Keratinocyte (primary cell): ENCODE results near the gene SESTD1. TPM values are rescaled to one million over a fixed set of nuclear protein-coding genes. Genes with fewer than 3 reads are reported as not detected.

ENCODE experiments used
- DNase-seq: peaks from one replicate; pipeline ENCODE4 v3.0.0-alpha.2; 2011; ENCODE audit warnings: low read depth, missing footprints, low spot score
- FAIRE-seq: peaks from 2 replicates; lab custom pipeline; 2011; peaks lifted over from hg19 to GRCh38; lab: Jason Lieb, UNC
- H2AFZ ChIP-seq: 2 replicates; pipeline ENCODE4 v1.6.0; 2012; ENCODE audit warnings: low read length, control low read depth, inconsistent platforms; ENCODE audit not compliant: control insufficient read depth
- H3K27ac ChIP-seq: 2 replicates; pipeline ENCODE4 v1.5.1; 2011; ENCODE audit warnings: low read length; ENCODE audit not compliant: control insufficient read depth, insufficient read depth
- H3K27me3 ChIP-seq: 3 replicates; pipeline ENCODE4 v1.6.0; 2011; ENCODE audit warnings: low read length; ENCODE audit not compliant: control insufficient read depth, insufficient read depth; ENCODE audit errors: extremely low read depth
- H3K36me3 ChIP-seq, 2 experiments: 2 replicates in 1 of 2; 3 replicates in 1 of 2; pipeline ENCODE4 v1.5.1; 2011; ENCODE audit warnings: low read length in 2 of 2, mild to moderate bottlenecking in 1 of 2; ENCODE audit not compliant: control insufficient read depth in 2 of 2, insufficient read depth in 2 of 2; ENCODE audit errors: extremely low read depth in 1 of 2
- H3K4me1 ChIP-seq: 3 replicates; pipeline ENCODE4 v1.5.1; 2011; ENCODE audit warnings: low read length; ENCODE audit not compliant: control insufficient read depth, insufficient read depth; ENCODE audit errors: extremely low read depth
- H3K4me2 ChIP-seq: 3 replicates; pipeline ENCODE4 v1.6.0; 2011; ENCODE audit warnings: low read depth, low read length; ENCODE audit not compliant: control insufficient read depth, insufficient read depth; ENCODE audit errors: extremely low read depth
- H3K4me3 ChIP-seq, 3 experiments: fragments of 200-600 bp in 1 of 3; sonication (generic) in 1 of 3; 2 replicates in 2 of 3; 3 replicates in 1 of 3; pipeline ENCODE4 v1.5.1; 2011 to 2016; ENCODE audit warnings: low read length in 3 of 3, mild to moderate bottlenecking in 3 of 3, control low read depth in 2 of 3, inconsistent platforms in 1 of 3, low read depth in 1 of 3, mixed read lengths in 1 of 3, mixed run types in 1 of 3, moderate library complexity in 1 of 3; ENCODE audit not compliant: control insufficient read depth in 2 of 3, insufficient read depth in 2 of 3; ENCODE audit errors: extremely low read depth in 1 of 3
- H3K79me2 ChIP-seq: 2 replicates; pipeline ENCODE4 v1.6.0; 2012; ENCODE audit warnings: low read length; ENCODE audit not compliant: control insufficient read depth, insufficient read depth
- H3K9ac ChIP-seq: 3 replicates; pipeline ENCODE4 v1.6.0; 2011; ENCODE audit warnings: low read length; ENCODE audit not compliant: control insufficient read depth, insufficient read depth; ENCODE audit errors: extremely low read depth
- H3K9me1 ChIP-seq: 3 replicates; pipeline ENCODE4 v1.6.0; 2011; ENCODE audit warnings: low read length; ENCODE audit not compliant: control insufficient read depth, insufficient read depth; ENCODE audit errors: extremely low read depth
- H3K9me3 ChIP-seq: 2 replicates; pipeline ENCODE4 v1.5.1; 2012; ENCODE audit warnings: low read depth, low read length; ENCODE audit not compliant: control insufficient read depth
- H4K20me1 ChIP-seq: 3 replicates; pipeline ENCODE4 v1.6.0; 2011; ENCODE audit warnings: low read length; ENCODE audit not compliant: control insufficient read depth, insufficient read depth; ENCODE audit errors: extremely low read depth
- EZH2 ChIP-seq: IDR thresholded peaks from one replicate; pipeline ENCODE4 v1.6.1; 2012; ENCODE audit warnings: inconsistent platforms, mild to moderate bottlenecking, low read length, moderate library complexity
- dilution Hi-C: fragments of 300-500 bp; cut with MboI; formaldehyde crosslinking; loops from one replicate; pipeline ENCODE4 v1.7.0; 2020; ENCODE audit warnings: low sequenced_read_pairs; ENCODE audit not compliant: extremely low pct_ligation_motif_present
- polyA plus RNA-seq, 5 experiments: library from polyadenylated mRNA; depleted of rRNA in 3 of 5; stranded (reverse) in 3 of 5; stranded (forward) in 1 of 5; unstranded in 1 of 5; fragments of >200 nt; gene quantifications; 1 replicate in 1 of 5; 2 replicates in 3 of 5; 3 replicates in 1 of 5; pipeline versions ENCODE4 v1.2.1 to v1.2.3, GENCODE V29; 2011 to 2012; ENCODE audit warnings: missing spikeins in 2 of 5, low read depth in 1 of 5, low replicate concordance in 1 of 5
- TF ChIP-seq, protein P1 (sequence below), 3 experiments: IDR thresholded peaks in 1 of 3; conservative IDR thresholded peaks in 1 of 3; optimal IDR thresholded peaks in 1 of 3; 2 replicates in 2 of 3; 3 replicates in 1 of 3; pipeline versions ENCODE3 to v1.5.1; 2011; ENCODE audit warnings: low read length in 3 of 3, mild to moderate bottlenecking in 3 of 3, moderate library complexity in 2 of 3, control low read depth in 1 of 3, inconsistent platforms in 1 of 3; ENCODE audit not compliant: insufficient read depth in 2 of 3; ENCODE audit errors: extremely low read depth in 1 of 3

The SESTD1 gene
- polyA plus RNA-seq, 1 donor (not counting 4 experiments of a cell fraction or from before 2014, with no cell fraction given): 22.3 TPM

DNA sequence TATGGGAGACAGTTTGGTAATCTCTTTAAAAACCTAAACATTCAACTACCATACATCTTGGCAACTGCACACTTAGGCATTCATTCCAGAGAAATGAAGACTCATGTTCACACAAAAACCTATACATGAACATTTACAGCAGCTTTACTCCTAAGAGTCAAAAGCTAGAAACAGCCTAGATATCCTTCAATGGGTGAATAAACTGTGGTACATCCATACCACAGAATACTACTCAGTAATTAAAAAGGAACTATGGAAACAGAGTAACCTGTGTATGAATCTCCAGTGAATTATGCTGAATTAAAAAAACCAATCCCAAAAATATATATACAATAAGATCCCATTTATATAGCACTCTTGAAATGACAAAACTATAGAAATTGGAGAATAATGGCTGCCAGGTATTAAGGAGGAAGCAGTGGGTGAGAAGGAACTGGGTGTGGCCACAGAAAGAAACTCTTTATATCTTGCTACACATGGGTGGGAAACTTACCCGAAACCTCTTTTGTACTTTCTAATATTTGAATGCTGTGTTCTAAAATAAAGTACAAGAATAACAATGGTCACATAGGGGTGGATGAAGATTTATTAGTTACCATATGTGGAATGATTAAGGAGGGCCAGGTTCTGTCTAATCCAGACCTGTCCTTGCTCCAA is 13.7 kb downstream of the SESTD1 start:
- H4K20me1 ChIP-seq: no peaks in the 10 kb centered on the region
- no peaks in the 10 kb centered on the region for H3K9me3 ChIP-seq
- TF ChIP-seq EZH2: no peak
- TF ChIP-seq, protein P1, sequence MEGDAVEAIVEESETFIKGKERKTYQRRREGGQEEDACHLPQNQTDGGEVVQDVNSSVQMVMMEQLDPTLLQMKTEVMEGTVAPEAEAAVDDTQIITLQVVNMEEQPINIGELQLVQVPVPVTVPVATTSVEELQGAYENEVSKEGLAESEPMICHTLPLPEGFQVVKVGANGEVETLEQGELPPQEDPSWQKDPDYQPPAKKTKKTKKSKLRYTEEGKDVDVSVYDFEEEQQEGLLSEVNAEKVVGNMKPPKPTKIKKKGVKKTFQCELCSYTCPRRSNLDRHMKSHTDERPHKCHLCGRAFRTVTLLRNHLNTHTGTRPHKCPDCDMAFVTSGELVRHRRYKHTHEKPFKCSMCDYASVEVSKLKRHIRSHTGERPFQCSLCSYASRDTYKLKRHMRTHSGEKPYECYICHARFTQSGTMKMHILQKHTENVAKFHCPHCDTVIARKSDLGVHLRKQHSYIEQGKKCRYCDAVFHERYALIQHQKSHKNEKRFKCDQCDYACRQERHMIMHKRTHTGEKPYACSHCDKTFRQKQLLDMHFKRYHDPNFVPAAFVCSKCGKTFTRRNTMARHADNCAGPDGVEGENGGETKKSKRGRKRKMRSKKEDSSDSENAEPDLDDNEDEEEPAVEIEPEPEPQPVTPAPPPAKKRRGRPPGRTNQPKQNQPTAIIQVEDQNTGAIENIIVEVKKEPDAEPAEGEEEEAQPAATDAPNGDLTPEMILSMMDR (optimal IDR thresholded peaks at IDR 0.05 in 1 of 3, IDR thresholded peaks at IDR 0.05 in 1 of 3, conservative IDR thresholded peaks at IDR 0.05 in 1 of 3; ENCODE audit: extremely low read depth in 1 of 3, insufficient read depth in 2 of 3, low read length in 3 of 3): no peak
- H3K36me3 ChIP-seq: no peaks in the 10 kb centered on the region
- H3K27ac ChIP-seq: no peak overlapping the region
- H3K4me1 ChIP-seq: no peaks in the 10 kb centered on the region
- peaks cover 88% of the 10 kb centered on the region for H3K79me2 ChIP-seq
- H3K4me2 ChIP-seq: no peak overlapping the region
- no peaks in the 10 kb centered on the region for H3K27me3 ChIP-seq
- no peak overlapping the region for H3K4me3 ChIP-seq
- H3K9me1 ChIP-seq: no peaks in the 10 kb centered on the region
- DNase-seq (no peak), FAIRE-seq (no peak)
- no peak overlapping the region for H3K9ac ChIP-seq
- dilution Hi-C loops: no loop called here
- H2AFZ ChIP-seq: no peak overlapping the region

DNA sequence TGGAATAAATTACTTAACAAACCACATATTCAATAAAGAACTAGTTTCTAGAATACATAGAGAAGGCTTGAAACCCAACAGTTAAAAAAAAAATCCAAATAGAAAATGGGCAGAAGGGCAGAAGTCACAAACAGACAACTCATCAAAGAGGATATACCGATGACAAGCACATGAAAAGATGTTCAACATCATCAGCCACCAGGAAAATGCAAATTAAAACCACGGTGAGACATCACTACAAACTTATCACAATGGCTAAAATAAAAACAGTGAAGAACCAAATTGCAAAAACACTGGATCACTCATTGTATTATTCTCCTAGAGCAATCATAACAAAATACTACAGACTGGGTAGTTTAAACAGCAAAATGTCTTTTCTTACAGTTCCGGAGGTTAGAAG is 14.5 kb downstream of the SESTD1 start:
- no peaks in the 10 kb centered on the region for H3K36me3 ChIP-seq
- no peak for FAIRE-seq
- no peaks in the 10 kb centered on the region for H3K9me1 ChIP-seq
- H4K20me1 ChIP-seq: no peaks in the 10 kb centered on the region
- no peak overlapping the region for H3K27ac ChIP-seq
- H3K9me3 ChIP-seq: no peaks in the 10 kb centered on the region
- H3K79me2 ChIP-seq: peaks cover 87% of the 10 kb centered on the region
- H3K4me1 ChIP-seq: no peaks in the 10 kb centered on the region
- no peak overlapping the region for H2AFZ ChIP-seq
- H3K27me3 ChIP-seq: no peaks in the 10 kb centered on the region
- no peak overlapping the region for H3K4me2 ChIP-seq
- no peak for DNase-seq
- H3K9ac ChIP-seq: no peak overlapping the region
- dilution Hi-C loops: no loop called here
- H3K4me3 ChIP-seq: no peak overlapping the region
- no peak for TF ChIP-seq EZH2
- TF ChIP-seq, protein P1 (optimal IDR thresholded peaks at IDR 0.05 in 1 of 3, IDR thresholded peaks at IDR 0.05 in 1 of 3, conservative IDR thresholded peaks at IDR 0.05 in 1 of 3; ENCODE audit: extremely low read depth in 1 of 3, insufficient read depth in 2 of 3, low read length in 3 of 3): no peak
